HG03575 (cell line): ENCODE measurements around the gene RAD23A.

Experiments
- ATAC-seq: cut with Tn5 transposase; IDR thresholded peaks from one replicate; pipeline ENCODE4 v1.9.1; 2021; ENCODE audit not compliant: unreplicated experiment, insufficient number of reproducible peaks, low FRiP score; ENCODE audit errors: extremely low read depth

Gene RAD23A

DNA sequence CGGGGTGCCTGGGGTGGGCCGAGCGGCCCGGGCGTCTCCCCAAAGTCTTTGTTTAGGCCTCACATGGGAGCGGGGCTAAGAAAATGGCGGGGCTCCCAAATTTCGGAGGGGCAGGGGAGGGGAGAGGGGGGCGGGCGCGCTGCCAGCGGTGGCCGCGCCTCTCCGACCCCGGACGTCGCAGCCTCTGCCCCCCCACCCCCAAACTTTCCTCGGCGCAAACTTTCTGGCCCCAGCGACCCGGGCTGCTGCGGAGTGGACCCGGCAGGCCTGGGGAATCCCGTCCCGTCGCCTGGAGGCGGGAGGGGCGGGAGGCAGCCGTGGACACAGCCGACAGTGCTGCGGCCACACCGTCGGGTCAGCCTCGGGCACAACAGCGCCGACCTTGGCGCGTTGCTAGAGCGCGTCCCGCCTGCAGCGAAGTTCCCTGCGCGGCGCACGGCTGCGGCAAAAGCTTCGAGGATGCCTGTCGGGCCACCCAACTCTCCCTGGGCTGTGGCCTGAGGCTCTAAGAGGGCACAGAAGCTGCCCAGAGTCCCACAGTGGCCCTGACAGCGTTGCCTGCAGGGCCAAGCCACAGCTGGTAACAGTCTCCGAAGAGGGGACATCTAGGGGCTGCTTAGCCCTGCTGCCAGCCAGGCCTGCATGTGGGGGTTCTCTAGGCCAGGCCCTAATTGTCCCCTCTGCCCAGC is 50.9 kb downstream of the RAD23A start:
- no peak for ATAC-seq

DNA sequence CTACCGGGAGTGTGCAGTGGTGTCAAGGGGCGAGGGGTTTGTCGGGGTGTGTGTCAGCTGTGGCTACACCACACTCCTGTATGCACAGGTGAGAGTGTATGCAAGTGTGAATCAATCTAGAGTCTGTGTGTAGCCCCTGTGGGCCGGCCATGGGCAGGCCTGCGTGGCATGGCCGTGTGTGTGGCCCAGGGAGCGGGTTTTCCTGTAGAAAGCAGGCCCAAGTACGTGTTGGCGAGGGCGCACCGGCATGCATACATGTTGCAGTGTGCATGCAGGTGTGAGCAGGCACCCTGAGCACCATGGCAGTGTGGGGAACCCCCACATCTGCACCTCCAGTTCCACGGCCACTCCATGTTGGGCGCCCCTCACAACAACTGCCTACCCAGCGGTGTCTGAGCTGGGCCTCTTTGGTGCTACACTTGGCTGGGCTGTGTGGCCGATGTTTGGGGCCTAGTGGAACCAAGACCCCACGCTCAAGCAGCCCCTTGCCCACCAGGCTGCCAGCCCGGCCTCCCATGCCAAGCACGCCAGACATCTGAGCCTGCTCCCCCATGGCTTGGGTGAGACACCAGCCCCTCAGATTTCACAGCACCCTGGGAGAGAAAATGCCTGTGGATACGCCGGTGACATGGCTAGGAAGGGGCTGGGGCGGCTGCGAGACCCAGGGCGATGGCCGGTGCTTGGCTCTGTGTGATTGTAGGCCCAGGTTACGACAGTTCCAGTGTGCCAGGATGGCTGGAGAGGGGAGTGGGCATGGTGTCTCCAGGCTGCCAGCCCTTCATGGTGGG is 51.7 kb downstream of the RAD23A start:
- ATAC-seq: no peak

DNA sequence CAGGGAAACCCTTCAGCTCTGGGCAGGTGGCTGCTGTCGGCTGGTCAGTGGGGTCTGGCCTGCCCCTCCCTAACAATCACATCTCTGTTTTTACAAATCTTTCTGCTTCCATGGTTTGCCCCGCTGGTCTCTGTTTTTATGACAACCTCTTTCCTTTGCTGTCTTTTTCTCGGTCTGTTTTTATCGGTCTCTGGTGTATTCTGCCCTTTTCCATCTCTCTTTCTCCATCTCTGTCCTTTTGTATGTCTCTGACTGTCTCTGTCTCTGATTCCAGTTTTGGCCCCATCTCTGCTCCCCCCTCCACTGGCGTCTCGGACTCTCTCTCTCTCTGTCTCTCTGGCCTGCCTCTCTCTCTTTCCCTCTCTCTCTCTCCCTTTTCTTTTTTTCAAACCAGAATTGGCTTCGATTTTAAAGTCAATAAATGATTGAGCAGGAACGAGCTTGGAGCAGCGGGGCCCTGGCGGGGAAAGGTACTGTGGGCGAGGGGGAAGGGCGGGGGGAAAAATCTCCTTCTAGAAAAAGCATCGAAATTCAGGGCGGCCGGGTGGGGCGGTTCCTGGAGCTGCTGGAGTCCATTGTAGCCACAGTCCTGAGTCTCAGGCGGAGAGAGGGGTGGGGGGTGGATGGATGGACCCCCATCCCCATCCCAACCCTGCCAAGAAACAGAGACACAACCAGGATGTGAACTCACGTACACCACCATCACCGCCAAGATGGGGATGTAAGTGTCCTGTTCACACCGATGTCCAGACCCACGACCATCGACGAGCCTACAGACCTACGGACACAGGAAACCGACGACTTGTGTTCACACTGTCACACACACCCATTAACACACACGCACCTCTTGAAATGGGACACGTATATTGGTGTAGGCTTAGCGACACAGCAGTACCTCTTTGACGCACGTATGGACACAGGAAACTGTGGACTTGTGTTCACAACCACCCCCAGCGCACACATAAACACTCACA is 52.6 kb downstream of the RAD23A start:
- ATAC-seq: no peak

DNA sequence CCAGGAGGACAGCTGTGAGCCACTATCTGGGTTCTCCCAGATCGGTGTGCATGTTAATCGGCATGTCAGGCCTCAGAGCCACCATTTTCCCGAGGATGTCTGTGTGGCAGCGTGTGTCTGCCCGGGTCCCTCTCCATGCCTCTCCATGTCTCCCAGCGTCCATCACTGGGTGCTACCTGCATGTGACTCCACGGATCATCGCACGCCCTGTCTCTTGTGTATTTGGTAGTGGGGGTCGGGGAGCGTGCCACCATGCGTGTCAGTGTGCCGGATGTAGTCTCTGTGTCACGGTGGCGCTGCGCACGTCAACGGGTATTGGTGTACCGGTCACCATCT is 55.5 kb downstream of the RAD23A start:
- ATAC-seq: no peak

DNA sequence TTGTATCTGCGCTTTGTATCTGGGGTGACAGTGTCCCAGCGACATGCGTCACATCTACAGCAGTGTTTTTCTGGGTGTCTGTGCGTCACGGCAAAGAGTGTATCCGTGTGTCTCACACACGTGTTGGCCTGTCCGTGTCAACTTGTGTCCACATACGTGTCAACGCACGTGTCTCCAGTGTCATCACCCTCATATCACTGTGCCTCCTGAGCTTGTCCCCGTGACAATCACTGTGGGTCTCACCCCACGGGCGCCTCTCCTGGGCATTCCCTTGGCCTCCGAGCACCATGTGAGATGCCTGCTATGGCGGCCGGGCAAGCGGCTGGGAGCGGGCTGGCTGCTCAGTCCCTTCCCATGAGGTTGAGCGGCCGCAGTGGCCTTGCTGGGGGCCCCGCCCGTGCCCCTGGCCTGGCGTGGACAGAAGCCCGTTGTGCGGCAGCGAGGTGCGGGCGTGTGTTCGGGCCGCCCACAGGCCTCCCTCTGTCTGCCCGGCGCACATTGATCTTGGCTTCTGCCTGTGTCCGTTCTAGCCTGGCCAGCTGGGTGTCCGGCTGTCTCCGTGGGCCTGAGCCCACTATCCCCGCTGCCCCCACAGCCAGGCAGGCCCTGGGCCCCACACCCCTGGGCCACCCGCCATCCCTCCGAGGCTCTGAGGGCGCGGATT is 56.0 kb downstream of the RAD23A start:
- no peak for ATAC-seq

DNA sequence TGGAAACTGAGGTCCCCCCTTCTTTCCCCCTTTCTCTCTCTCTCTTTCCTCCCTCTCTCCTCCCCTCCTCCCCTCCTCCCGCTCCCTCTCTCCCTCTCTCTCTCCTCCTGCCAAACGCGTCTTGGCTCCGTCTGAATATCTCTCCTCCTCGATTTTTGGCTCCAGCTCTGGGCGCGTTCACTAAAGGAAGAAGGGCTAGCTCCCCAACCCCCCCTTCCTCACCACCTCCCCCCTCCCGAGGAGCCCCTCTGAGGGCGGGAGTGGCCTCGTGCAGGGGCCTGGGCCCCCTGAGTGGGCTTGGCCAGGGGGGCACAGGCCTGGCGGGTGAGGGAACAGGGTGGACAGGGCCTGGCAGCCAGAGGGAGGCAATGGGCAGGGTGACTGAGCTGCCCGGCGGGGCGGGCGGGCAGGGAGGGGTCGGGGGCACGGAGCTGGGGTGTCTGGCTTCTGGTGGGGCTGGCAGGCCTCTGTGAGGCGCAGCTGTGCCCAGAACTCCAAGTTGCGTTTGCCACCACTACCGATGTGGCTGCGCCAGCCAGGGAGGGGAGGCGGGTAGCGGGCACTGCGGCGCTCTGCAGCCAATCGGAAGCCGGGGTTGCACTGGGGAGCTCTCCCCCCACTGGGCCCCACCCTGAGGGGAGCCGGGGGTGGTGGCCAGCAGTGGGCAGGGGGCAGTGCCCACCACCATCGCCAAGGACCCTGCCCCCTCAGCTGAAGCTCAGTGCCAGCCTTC is 56.7 kb downstream of the RAD23A start:
- no peak for ATAC-seq

DNA sequence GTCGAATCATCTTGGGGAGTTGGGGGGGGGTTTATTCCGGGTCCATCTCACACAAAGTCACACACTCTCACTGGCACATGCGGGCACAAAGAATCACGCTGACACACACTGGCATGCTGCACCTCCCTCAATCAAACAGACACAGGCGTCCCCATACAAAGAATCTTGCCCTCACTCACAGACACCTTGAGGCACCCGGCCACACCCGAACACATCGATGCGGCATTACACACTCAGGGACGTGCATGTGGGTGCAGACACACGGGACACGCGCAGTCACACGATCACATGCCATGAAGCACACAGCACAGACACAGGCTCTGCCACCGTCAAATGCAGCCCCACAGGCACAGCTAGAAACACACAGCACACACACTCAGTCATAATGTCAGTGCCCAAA is 57.4 kb downstream of the RAD23A start:
- ATAC-seq: no peak
